K562 (cell line): ENCODE measurements around the gene POFUT2. TPM values are rescaled to one million over a fixed set of nuclear protein-coding genes. Genes with fewer than 3 reads are reported as not detected.

Experiments used
- ATAC-seq: fragments of 200-7000 bp; cut with Tn5 transposase; 3 replicates; pipeline ENCODE4 v1.9.1; 2020; ENCODE audit warnings: moderate library complexity
- BruUV-seq: library from RNA; stranded (reverse); fragments of 400-500 nt; replicated peaks from 2 replicates; lab custom pipeline; 2021; lab: Mats Ljungman, UMichigan
- CTCF ChIA-PET: fragments of 300-600 bp; formaldehyde crosslinking; extraction: SDS; loops from one replicate; lab custom pipeline; 2021; ENCODE audit warnings: low intra/inter-chr PET ratio; lab: Yijun Ruan, JAX
- POLR2A ChIA-PET: fragments of 300-600, 350-650 bp; sonication (Branson Sonifier 250); formaldehyde crosslinking; extraction: SDS; loops from one replicate; lab custom pipeline; 2021; ENCODE audit warnings: antibody characterized with exemption, inconsistent platforms; lab: Yijun Ruan, JAX
- DNase-seq, 4 experiments: peaks; one replicate each; pipeline versions ENCODE4 v3.0.0 to v3.0.0-alpha.2; 2011 to 2018; ENCODE audit warnings: low spot score in 3 of 4, mixed read lengths in 3 of 4; ENCODE audit errors: extremely low read depth in 1 of 4
- FAIRE-seq: peaks from 2 replicates; lab custom pipeline; 2011; peaks lifted over from hg19 to GRCh38; lab: Jason Lieb, UNC
- H2AFZ ChIP-seq: 2 replicates; pipeline ENCODE4 v1.6.0; 2011; ENCODE audit warnings: low read depth, low read length, control low read depth, inconsistent platforms
- H3K27ac ChIP-seq: fragments of 200-600 bp; 3 replicates; pipeline ENCODE4 v1.8.0; 2011; ENCODE audit warnings: low read depth, mild to moderate bottlenecking, control low read depth, inconsistent platforms, low read length, moderate library complexity, mixed read lengths; ENCODE audit errors: extremely low read depth
- H3K27me3 ChIP-seq, 2 experiments: fragments of 300-600 bp in 1 of 2; 2 replicates in 1 of 2; 3 replicates in 1 of 2; pipeline versions ENCODE4 v1.6.0 to v1.8.0; 2011; ENCODE audit warnings: inconsistent platforms in 2 of 2, low read length in 2 of 2, mild to moderate bottlenecking in 1 of 2, mixed read lengths in 1 of 2, moderate library complexity in 1 of 2; ENCODE audit not compliant: control insufficient read depth in 2 of 2, insufficient read depth in 2 of 2
- H3K36me3 ChIP-seq: fragments of 300-600 bp; 3 replicates; pipeline ENCODE4 v1.8.0; 2011; ENCODE audit warnings: mild to moderate bottlenecking, low read length, inconsistent platforms; ENCODE audit not compliant: control insufficient read depth, insufficient read depth
- H3K4me1 ChIP-seq, 2 experiments: fragments of 200-600 bp in 1 of 2; replicated peaks in 1 of 2; 2 replicates in 1 of 2; 3 replicates in 1 of 2; pipeline versions ENCODE4 v1.5.1 to v1.8.0; 2011; ENCODE audit warnings: inconsistent platforms in 2 of 2, low read length in 2 of 2, mild to moderate bottlenecking in 1 of 2, mixed read lengths in 1 of 2, moderate library complexity in 1 of 2; ENCODE audit not compliant: control insufficient read depth in 2 of 2, insufficient read depth in 2 of 2
- H3K4me2 ChIP-seq: 2 replicates; pipeline ENCODE4 v1.6.1; 2011; ENCODE audit warnings: low read length, control low read depth, inconsistent platforms, mixed read lengths; ENCODE audit not compliant: insufficient read depth
- H3K4me3 ChIP-seq: fragments of 200-600 bp; sonication (generic), shearing (Covaris generic); 2 replicates; pipeline ENCODE4 v1.5.1; 2016; ENCODE audit warnings: control low read depth, inconsistent platforms
- H3K79me2 ChIP-seq: fragments of 200-600 bp; 3 replicates; pipeline ENCODE4 v1.8.0; 2011; ENCODE audit warnings: low read length, inconsistent platforms; ENCODE audit not compliant: control insufficient read depth, insufficient read depth
- H3K9ac ChIP-seq, 2 experiments: 2 replicates each; pipeline versions ENCODE4 v1.6.0 to v1.6.1; 2011; ENCODE audit warnings: low read depth in 2 of 2, low read length in 2 of 2, control low read depth in 1 of 2, inconsistent platforms in 1 of 2, mild to moderate bottlenecking in 1 of 2, mixed read lengths in 1 of 2; ENCODE audit not compliant: insufficient read depth in 1 of 2
- H3K9me1 ChIP-seq: one replicate; pipeline ENCODE4 v1.6.0; 2011; ENCODE audit warnings: inconsistent platforms, mild to moderate bottlenecking, low read length, moderate library complexity; ENCODE audit not compliant: control insufficient read depth, insufficient read depth
- H3K9me3 ChIP-seq: replicated peaks from 2 replicates; pipeline ENCODE4 v1.5.1; 2011; ENCODE audit warnings: low read depth, low read length, inconsistent platforms; ENCODE audit not compliant: control insufficient read depth, insufficient read depth
- H4K20me1 ChIP-seq: replicated peaks from 2 replicates; pipeline ENCODE4 v1.6.1; 2011; ENCODE audit warnings: low read length, inconsistent platforms, mixed read lengths; ENCODE audit not compliant: control insufficient read depth, insufficient read depth
- ATF3 ChIP-seq, 2 experiments: fragments of 450-650 bp in 1 of 2; sonication (generic) in 1 of 2; formaldehyde crosslinking in 1 of 2; IDR thresholded peaks in 1 of 2; conservative IDR thresholded peaks in 1 of 2; 2 replicates each; pipeline versions ENCODE4 v1.6.1 to v1.8.1; 2016 to 2023; ENCODE audit warnings: mild to moderate bottlenecking in 2 of 2, moderate library complexity in 2 of 2, inconsistent platforms in 1 of 2, missing genetic modification reagents in 1 of 2
- DMBX1 ChIP-seq: fragments of 250-450 bp; sonication (Bioruptor Pico); IDR thresholded peaks from 2 replicates; pipeline ENCODE4 v1.8.0; 2022; ENCODE audit warnings: inconsistent platforms, mild to moderate bottlenecking, moderate library complexity, borderline replicate concordance
- ELF1 ChIP-seq: fragments of 200-800 bp; sonication (Bioruptor generic); IDR thresholded peaks from 2 replicates; pipeline ENCODE4 v1.6.1; 2016; ENCODE audit warnings: missing genetic modification characterization, missing compliant biosample characterization
- ILK ChIP-seq: fragments of 450-650 bp; IDR thresholded peaks from 2 replicates; pipeline ENCODE4 v1.6.1; 2016; ENCODE audit warnings: missing genetic modification characterization, low read depth, mild to moderate bottlenecking, missing compliant biosample characterization, moderate library complexity, borderline replicate concordance
- KDM2B ChIP-seq: fragments of 250-450 bp; sonication (Bioruptor Pico); IDR thresholded peaks from 2 replicates; pipeline ENCODE4 v1.8.0; 2021; ENCODE audit warnings: mild to moderate bottlenecking, moderate library complexity
- MAX ChIP-seq: sonication (generic); formaldehyde crosslinking; IDR thresholded peaks from 2 replicates; pipeline ENCODE4 v1.9.0; 2022; ENCODE audit warnings: mild to moderate bottlenecking, missing genetic modification reagents
- NFRKB ChIP-seq: fragments of 450-650 bp; IDR thresholded peaks from 2 replicates; pipeline ENCODE4 v1.6.1; 2016; ENCODE audit warnings: low read depth
- RB1 ChIP-seq: fragments of 450-650 bp; IDR thresholded peaks from 2 replicates; pipeline ENCODE4 v1.6.1; 2017; ENCODE audit warnings: low read depth, mild to moderate bottlenecking
- RFX1 ChIP-seq: fragments of 450-650 bp; IDR thresholded peaks from 2 replicates; pipeline ENCODE4 v1.6.1; 2016; ENCODE audit warnings: mild to moderate bottlenecking, moderate library complexity
- SIN3A ChIP-seq, 2 experiments: fragments of 150-350 bp in 1 of 2; IDR thresholded peaks; 2 replicates each; pipeline ENCODE4 v1.6.1; 2011 to 2016; ENCODE audit warnings: borderline replicate concordance in 2 of 2, low read depth in 2 of 2, low read length in 2 of 2, mild to moderate bottlenecking in 2 of 2, moderate library complexity in 2 of 2; ENCODE audit not compliant: control insufficient read depth in 1 of 2
- SOX6 ChIP-seq: fragments of 450-650 bp; IDR thresholded peaks from 2 replicates; pipeline ENCODE4 v1.6.1; 2014; ENCODE audit warnings: mild to moderate bottlenecking
- SPI1 ChIP-seq: IDR thresholded peaks from 2 replicates; pipeline ENCODE4 v1.6.1; 2011; ENCODE audit warnings: low read depth, low read length, control low read depth, borderline replicate concordance
- SRSF9 ChIP-seq: fragments of 200-400 bp; formaldehyde crosslinking; IDR thresholded peaks from 2 replicates; pipeline ENCODE4 v1.6.1; 2017; ENCODE audit warnings: low read depth, low read length, borderline replicate concordance
- ZBTB49 ChIP-seq: sonication (generic); formaldehyde crosslinking; IDR thresholded peaks from 2 replicates; pipeline ENCODE4 v1.8.0; 2022; ENCODE audit warnings: missing genetic modification reagents, mild to moderate bottlenecking, borderline replicate concordance
- ZNF436 ChIP-seq: fragments of 250-450, 450-650 bp; sonication (Bioruptor Pico); formaldehyde crosslinking; IDR thresholded peaks from 2 replicates; pipeline ENCODE4 v1.7.0; 2020; ENCODE audit warnings: mild to moderate bottlenecking
- ZNF699 ChIP-seq: fragments of 250-450 bp; sonication (Bioruptor Pico); IDR thresholded peaks from 2 replicates; pipeline ENCODE4 v1.8.0; 2021; ENCODE audit warnings: mild to moderate bottlenecking, moderate library complexity; ENCODE audit not compliant: insufficient replicate concordance
- ZNF76 ChIP-seq: fragments of 250-450 bp; sonication (Bioruptor Pico); IDR thresholded peaks from 2 replicates; pipeline ENCODE4 v1.4.0; 2020; ENCODE audit warnings: mild to moderate bottlenecking, moderate library complexity, borderline replicate concordance
- WGBS: fragments of 100-300 bp; shearing (Covaris generic); methylation state at CpG from one replicate; pipeline ENCODE4 v1.1.6; 2016; ENCODE audit warnings: low coverage, mixed read lengths; ENCODE audit not compliant: insufficient coverage; ENCODE audit errors: missing lambda C conversion rate; 5-methylcytosine and 5-hydroxymethylcytosine counted together
- in situ Hi-C: fragments of 300-500 bp; cut with MboI; formaldehyde crosslinking; loops from 4 replicates; pipeline ENCODE4 v1.15.0; 2018; ENCODE audit warnings: inconsistent platforms, mixed read lengths
- intact Hi-C: fragments of 100-400 bp; cut with micrococcal nuclease; formaldehyde crosslinking; loops from 2 replicates; pipeline ENCODE4 v1.14.2; 2022
- polyA plus RNA-seq, 8 experiments: library from polyadenylated mRNA; depleted of rRNA in 4 of 8; stranded (reverse) in 5 of 8; unstranded in 3 of 8; fragments of >200 nt; fragmentation: Nextera tagmentation in 2 of 8; fragmentation: Illumina TruSeq in 1 of 8; extraction: Ambion mirVana in 2 of 8; extraction: Trizol in 1 of 8; gene quantifications; 2 replicates each; pipeline versions ENCODE4 v1.2.1 to v1.2.3, GENCODE V29; 2011 to 2014; ENCODE audit warnings: inconsistent platforms in 1 of 8, missing spikeins in 1 of 8
- total RNA-seq, 7 experiments: library from RNA; depleted of rRNA in 6 of 7; stranded (reverse); fragments of >200 nt in 6 of 7; fragmentation: Illumina TruSeq in 2 of 7; extraction: Trizol in 2 of 7; gene quantifications; 2 replicates each; pipeline versions ENCODE4 v1.2.1 to v1.2.3, GENCODE V29; 2011 to 2021; ENCODE audit warnings: low replicate concordance in 1 of 7

Gene POFUT2
- total and polyA plus RNA-seq, 9 of the 15 experiments (the other 6 are each of a cell fraction or from before 2014, with no cell fraction given), result 1.1 to 24.2 (median 11.0) TPM

GRCh38 chr21:45313682-45314081, 26.0 kb upstream of the POFUT2 start (continued):
- peak; percentile 14; the same call in 1 of the 2 replicates for TF ChIP-seq SPI1
- no peak for TF ChIP-seq ZNF436 (CRISPR knock-in tag)
- TF ChIP-seq RFX1, result no peak
- TF ChIP-seq KDM2B (CRISPR knock-in tag), result no peak
- TF ChIP-seq ATF3 (IDR thresholded peaks at IDR 0.05), result no peak
- TF ChIP-seq ATF3 (CRISPR knock-in tag; conservative IDR thresholded peaks at IDR 0.05), result no peak
- no peak for TF ChIP-seq NFRKB
- no peak for TF ChIP-seq ILK (tag)

DNA sequence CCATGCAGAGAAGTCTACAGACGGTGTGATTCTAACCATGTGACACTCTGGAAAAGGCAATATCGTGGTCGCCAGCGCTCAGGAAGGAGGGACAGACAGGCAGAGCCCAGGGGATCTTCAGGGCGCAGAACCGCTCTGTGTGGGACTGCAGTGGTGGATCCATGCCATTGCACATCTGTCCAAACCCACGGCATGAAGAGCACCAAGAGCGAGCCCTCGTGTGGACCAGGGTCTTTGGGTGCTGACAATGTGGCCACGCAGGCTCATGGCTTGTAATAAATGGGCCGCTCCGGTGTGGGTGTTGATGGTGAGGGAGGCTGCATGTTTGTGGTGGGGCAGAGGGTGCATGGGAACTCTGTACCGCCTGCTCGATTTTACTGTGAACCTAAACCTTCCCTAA, 25.3 kb upstream of the POFUT2 start:
- Histone ChIP-seq H3K4me2 (no peak overlapping the region), H3K9me3 (no peaks in the 10 kb centered on the region), H4K20me1 (peaks cover 7% of the 10 kb centered on the region), H3K9me1 (no peaks in the 10 kb centered on the region), H3K27ac (no peak overlapping the region), H3K4me3 (no peak overlapping the region), H3K4me1 (peaks cover 8 to 26% of the 10 kb centered on the region in 2 experiments; a peak in 4 of 5 replicates), H3K36me3 (no peaks in the 10 kb centered on the region), H3K9ac (no peak overlapping the region), H3K27me3 (peaks cover 15 to 36% of the 10 kb centered on the region in 2 experiments; a peak in 4 of 5 replicates), H2AFZ (no peak overlapping the region), H3K79me2 (no peaks in the 10 kb centered on the region)
- no TSS peak for BruUV-seq
- ChIA-PET CTCF (no interaction called here), POLR2A (interaction anchor here (0.8 to 1.2 kb wide), 2 partner anchors 9 to 205 kb away, joined by 3 read pairs; no protein-coding TSS in a partner anchor)
- TF ChIP-seq MAX (CRISPR knock-in tag) (no peak), ILK (tag) (no peak), ZNF699 (no peak), RB1 (no peak), SRSF9 (no peak), ZNF76 (CRISPR knock-in tag) (no peak), SOX6 (no peak), SIN3A (IDR thresholded peaks at IDR 0.05; ENCODE audit: borderline replicate concordance in 2 of 2, control insufficient read depth in 1 of 2, low read depth in 2 of 2, low read length in 2 of 2) (no peak), DMBX1 (CRISPR knock-in tag) (no peak), ZBTB49 (CRISPR knock-in tag) (no peak), ELF1 (tag) (no peak)
- no peak for DNase-seq
- 9% methylated on average over 14 of the region's 14 CpGs for WGBS
- in situ Hi-C loops, result no loop called here
- intact Hi-C loops, result no loop called here
- ATAC-seq, result no peak
- FAIRE-seq, result no peak
